HUES6 (cell line): ENCODE measurements around the gene C4orf50.

Experiments
- H3K27ac ChIP-seq: 2 replicates; pipeline ENCODE4 v1.7.0; 2013; ENCODE audit warnings: low read depth, mild to moderate bottlenecking, low read length, inconsistent platforms
- H3K27me3 ChIP-seq: 2 replicates; pipeline ENCODE4 v1.6.1; 2013; ENCODE audit warnings: low read length; ENCODE audit not compliant: control insufficient read depth, insufficient read depth
- H3K36me3 ChIP-seq: 2 replicates; pipeline ENCODE4 v1.6.1; 2013; ENCODE audit warnings: low read length; ENCODE audit not compliant: control insufficient read depth, insufficient read depth
- H3K4me1 ChIP-seq: 2 replicates; pipeline ENCODE4 v1.6.1; 2013; ENCODE audit warnings: low read length; ENCODE audit not compliant: control insufficient read depth, insufficient read depth
- H3K4me3 ChIP-seq: 2 replicates; pipeline ENCODE4 v1.5.1; 2013; ENCODE audit warnings: low read depth, low read length
- H3K9ac ChIP-seq: one replicate; pipeline ENCODE4 v1.6.1; 2013; ENCODE audit warnings: mild to moderate bottlenecking, low read length
- H3K9me3 ChIP-seq: 2 replicates; pipeline ENCODE4 v1.6.1; 2013; ENCODE audit warnings: low read depth, low read length; ENCODE audit not compliant: control insufficient read depth, insufficient read depth

C4orf50 gene

GRCh38 chr4:5899396-5899795 lies 118.8 kb downstream of the C4orf50 start:
- H3K4me3 ChIP-seq = no peak overlapping the region
- H3K27me3 ChIP-seq = peaks cover 83% of the 10 kb centered on the region
- 0 out of 2 replicates have a peak, but pooled peaks cover 8% of the 10 kb centered on the region for H3K4me1 ChIP-seq
- no peak overlapping the region for H3K27ac ChIP-seq
- H3K9ac ChIP-seq = no peak overlapping the region
- peaks cover 4% of the 10 kb centered on the region; the same call in 1 of the 2 replicates for H3K9me3 ChIP-seq
- no peaks in the 10 kb centered on the region for H3K36me3 ChIP-seq

GRCh38 chr4:5897674-5898073 lies 120.6 kb downstream of the C4orf50 start:
- H3K27me3 ChIP-seq = peaks cover 86% of the 10 kb centered on the region
- no peak overlapping the region for H3K9ac ChIP-seq
- H3K36me3 ChIP-seq = no peaks in the 10 kb centered on the region

GRCh38 chr4:5895287-5895686 lies 122.9 kb downstream of the C4orf50 start:
- H3K9ac ChIP-seq = no peak overlapping the region
- peaks cover 4% of the 10 kb centered on the region; the same call in 1 of the 2 replicates for H3K9me3 ChIP-seq
- H3K27me3 ChIP-seq = peaks cover 97% of the 10 kb centered on the region
- no peak overlapping the region for H3K4me3 ChIP-seq
- no peak overlapping the region for H3K27ac ChIP-seq
- peaks cover 14% of the 10 kb centered on the region for H3K4me1 ChIP-seq
- H3K36me3 ChIP-seq = no peaks in the 10 kb centered on the region

More at GRCh38 chr4:5897674-5898073, 120.6 kb downstream of the C4orf50 start:
- Histone ChIP-seq H3K9me3 (peaks cover 4% of the 10 kb centered on the region; the same call in 1 of the 2 replicates), H3K4me1 (peaks cover 10% of the 10 kb centered on the region; the same call in 1 of the 2 replicates), H3K27ac (no peak overlapping the region), H3K4me3 (no peak overlapping the region)

GRCh38 chr4:5894266-5894665 lies 124.0 kb downstream of the C4orf50 start:
- Histone ChIP-seq H3K9ac (no peak overlapping the region), H3K4me1 (peaks cover 21% of the 10 kb centered on the region), H3K27me3 (peaks cover 94% of the 10 kb centered on the region), H3K9me3 (peaks cover 4% of the 10 kb centered on the region; the same call in 1 of the 2 replicates), H3K36me3 (no peaks in the 10 kb centered on the region), H3K4me3 (no peak overlapping the region), H3K27ac (no peak overlapping the region)

GRCh38 chr4:5893591-5893990 lies 124.6 kb downstream of the C4orf50 start:
- H3K27me3 ChIP-seq = peaks cover 93% of the 10 kb centered on the region
- peak overlapping the region; percentile 56 for H3K4me3 ChIP-seq
- peaks cover 4% of the 10 kb centered on the region; the same call in 1 of the 2 replicates for H3K9me3 ChIP-seq
- no peak overlapping the region for H3K9ac ChIP-seq
- no peaks in the 10 kb centered on the region for H3K36me3 ChIP-seq
- H3K4me1 ChIP-seq = peaks cover 27% of the 10 kb centered on the region
- H3K27ac ChIP-seq = no peak overlapping the region

- no peak within 1 kb of the TSS for H3K9ac ChIP-seq
- H3K27ac ChIP-seq = no peak within 1 kb of the TSS
- H3K36me3 ChIP-seq = no peaks in the 10 kb centered on the region
- H3K4me3 ChIP-seq = peak within 1 kb of the TSS; percentile 71
- H3K27me3 ChIP-seq = peaks cover 88% of the 10 kb centered on the region
- H3K4me1 ChIP-seq = peaks cover 27% of the 10 kb centered on the region
- peaks cover 4% of the 10 kb centered on the region; the same call in 1 of the 2 replicates for H3K9me3 ChIP-seq
Observed at GRCh38 chr4:5893004-5893580, 125.1 kb downstream of the C4orf50 start, which contains the start of gene CRMP1. CRMP1 (minus strand) TSS chr4:5893086; CDS start chr4:5892969, 117 bp downstream.

GRCh38 chr4:5892323-5893003 lies 125.8 kb downstream of the C4orf50 start:
- Histone ChIP-seq H3K9ac (no peak overlapping the region), H3K27me3 (peaks cover 82% of the 10 kb centered on the region), H3K36me3 (no peaks in the 10 kb centered on the region), H3K27ac (no peak overlapping the region), H3K4me3 (peak overlapping the region; percentile 71), H3K4me1 (peaks cover 27% of the 10 kb centered on the region), H3K9me3 (peaks cover 4% of the 10 kb centered on the region; the same call in 1 of the 2 replicates)

- peaks cover 79% of the 10 kb centered on the region for H3K27me3 ChIP-seq
- H3K9me3 ChIP-seq = no peaks in the 10 kb centered on the region
- H3K4me1 ChIP-seq = peaks cover 34% of the 10 kb centered on the region
- no peaks in the 10 kb centered on the region for H3K36me3 ChIP-seq
- H3K27ac ChIP-seq = no peak overlapping the region
- H3K9ac ChIP-seq = no peak overlapping the region
- H3K4me3 ChIP-seq = peak overlapping the region; percentile 71
Observed at GRCh38 chr4:5891563-5892322, 126.5 kb downstream of the C4orf50 start.

GRCh38 chr4:5890063-5890727 lies 128.0 kb downstream of the C4orf50 start:
- Histone ChIP-seq H3K9me3 (no peaks in the 10 kb centered on the region), H3K4me3 (peak overlapping the region; percentile 71), H3K36me3 (no peaks in the 10 kb centered on the region), H3K4me1 (peaks cover 35% of the 10 kb centered on the region), H3K27me3 (peaks cover 65% of the 10 kb centered on the region), H3K9ac (peak overlapping the region; percentile 19), H3K27ac (no peak overlapping the region)

- Histone ChIP-seq H3K36me3 (no peaks in the 10 kb centered on the region), H3K9ac (peak overlapping the region; percentile 41), H3K4me3 (peak overlapping the region; percentile 71), H3K27me3 (peaks cover 54% of the 10 kb centered on the region), H3K27ac (no peak overlapping the region), H3K9me3 (no peaks in the 10 kb centered on the region), H3K4me1 (peaks cover 35% of the 10 kb centered on the region)
Observed at GRCh38 chr4:5889002-5889696, 129.1 kb downstream of the C4orf50 start.
